GM18526 (cell line): ENCODE data around the gene KIF6.

Experiments
- POLR2A ChIP-seq: IDR thresholded peaks from 3 replicates; pipeline ENCODE4 v1.6.1; 2011; ENCODE audit not compliant: insufficient read length; ENCODE audit errors: extremely low read depth

Gene KIF6

DNA sequence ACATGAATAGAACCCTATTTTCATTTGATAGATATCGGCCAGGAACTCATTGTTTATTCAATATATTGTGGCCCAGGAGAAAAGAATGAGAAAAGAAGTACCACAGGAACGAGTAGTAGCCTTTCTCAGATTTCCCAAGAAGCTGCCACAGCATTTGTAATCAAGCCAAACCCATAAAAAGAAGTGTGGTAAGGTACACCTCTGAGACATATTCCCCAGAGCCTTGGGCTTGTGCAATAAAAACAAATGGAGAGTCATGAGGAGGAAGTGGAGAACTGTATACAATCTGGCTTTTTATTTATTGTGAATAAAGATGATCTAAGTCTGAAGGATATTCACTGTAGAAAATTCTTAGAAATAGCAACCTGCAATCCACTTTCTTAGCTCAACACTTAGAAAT is 36.7 kb downstream of the KIF6 start:
- no peak for TF ChIP-seq POLR2A

DNA sequence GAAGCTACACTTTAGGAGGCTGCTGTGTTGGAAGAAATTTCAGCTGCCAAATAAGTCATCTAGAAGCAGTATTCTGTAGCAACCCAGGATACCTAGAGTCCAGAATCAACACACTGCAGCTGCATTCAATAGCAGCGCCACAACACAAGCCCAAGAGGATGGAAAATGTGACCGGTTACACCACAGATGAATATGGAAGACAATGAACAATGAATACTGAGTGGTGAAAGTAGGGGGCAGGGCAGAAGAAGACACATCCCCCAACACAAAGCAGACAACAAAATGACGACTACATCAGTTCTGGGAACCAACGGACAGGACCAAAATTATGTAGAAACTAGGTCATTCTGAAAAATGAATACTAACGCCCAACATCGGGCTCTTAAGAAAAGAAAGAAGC is 38.2 kb downstream of the KIF6 start:
- TF ChIP-seq POLR2A = no peak

DNA sequence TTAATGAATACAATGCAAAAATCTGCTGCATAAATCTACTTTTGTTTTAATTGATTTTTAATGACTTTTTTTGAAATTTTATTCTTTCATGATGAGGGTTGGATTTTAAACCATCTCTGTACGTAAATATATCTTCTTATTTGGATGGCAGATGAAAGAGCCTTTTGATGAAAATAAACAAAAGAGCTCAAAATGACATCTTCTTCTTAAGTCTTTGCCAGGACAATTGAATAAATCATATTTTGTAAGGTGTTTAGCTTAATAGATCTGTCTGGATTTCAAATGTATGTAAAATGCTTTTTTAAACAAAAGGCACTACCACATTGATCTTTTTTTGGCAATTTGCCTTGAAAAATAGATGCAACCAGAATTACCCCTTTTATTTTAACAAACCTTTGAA is 39.3 kb downstream of the KIF6 start:
- TF ChIP-seq POLR2A = no peak

- no peak for TF ChIP-seq POLR2A
These were observed 39.8 kb downstream of the KIF6 start for GRCh38 chr6:39685489-39685826.

- TF ChIP-seq POLR2A = no peak
These were observed 40.3 kb downstream of the KIF6 start for GRCh38 chr6:39684790-39685488.

DNA sequence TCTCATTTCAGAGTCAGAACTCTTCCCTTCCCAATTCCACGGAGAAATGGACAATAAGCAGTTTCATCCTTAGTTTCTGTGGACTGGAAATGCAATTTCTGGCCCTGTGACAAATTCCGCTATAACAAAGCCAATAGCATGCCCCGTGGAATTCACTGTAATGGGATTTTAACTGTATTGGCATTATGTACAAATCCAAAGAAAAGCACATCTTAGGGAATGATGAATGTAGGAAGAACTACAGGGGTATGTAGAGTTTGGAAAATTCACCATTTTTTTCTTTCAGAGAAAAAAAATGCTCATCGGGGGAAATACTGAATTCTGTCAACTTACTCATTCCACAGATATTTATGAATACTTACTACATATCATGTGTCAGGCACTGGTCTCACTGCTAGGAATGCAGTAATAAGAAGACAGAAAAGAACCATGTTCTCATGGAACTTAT is 43.5 kb downstream of the KIF6 start:
- no peak for TF ChIP-seq POLR2A

- TF ChIP-seq POLR2A = no peak
These were observed 46.3 kb downstream of the KIF6 start for GRCh38 chr6:39678914-39679313.

- no peak for TF ChIP-seq POLR2A
These were observed 54.7 kb downstream of the KIF6 start for GRCh38 chr6:39670519-39670918.

- no peak for TF ChIP-seq POLR2A
These were observed 55.2 kb downstream of the KIF6 start for GRCh38 chr6:39669973-39670342.

- no peak for TF ChIP-seq POLR2A
These were observed 55.8 kb downstream of the KIF6 start for GRCh38 chr6:39669207-39669972.

- no peak for TF ChIP-seq POLR2A
These were observed 58.3 kb downstream of the KIF6 start for GRCh38 chr6:39666706-39667489.

DNA sequence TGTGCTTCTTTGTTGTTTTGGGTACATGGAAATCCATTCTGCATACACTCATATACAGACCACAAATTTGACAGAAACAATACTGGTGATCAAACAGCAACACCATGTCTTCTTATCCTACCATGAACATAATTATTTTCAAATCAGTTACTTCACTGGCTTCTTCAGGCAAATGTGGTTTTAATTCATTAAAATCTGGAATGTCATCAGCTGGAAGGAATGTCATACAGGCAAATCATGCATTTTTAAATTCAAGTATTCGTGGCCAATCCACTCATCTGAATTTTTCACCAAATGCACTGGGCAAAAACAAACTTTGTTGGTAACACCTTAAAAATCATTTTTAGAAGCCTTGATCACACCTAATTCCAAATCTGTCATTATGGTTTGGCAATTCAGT is 59.3 kb downstream of the KIF6 start:
- no peak for TF ChIP-seq POLR2A

DNA sequence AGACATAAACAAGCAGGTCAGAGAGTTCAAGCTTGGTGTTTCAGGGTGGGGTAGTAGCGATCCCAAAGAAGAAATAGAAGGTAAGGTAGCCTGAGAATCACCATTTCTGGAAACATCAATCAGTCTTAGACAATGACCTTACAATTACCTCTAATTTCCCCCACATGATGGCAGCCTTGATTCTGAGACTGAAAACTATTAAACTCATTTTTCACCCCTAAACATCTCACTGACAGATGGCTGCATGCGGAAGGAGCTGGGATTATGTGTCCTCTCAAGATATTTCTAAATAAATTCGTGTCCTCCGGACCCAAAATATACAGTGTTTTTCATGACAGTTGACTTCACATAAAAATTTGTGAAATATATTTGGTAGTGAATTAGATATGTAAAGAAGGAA is 61.0 kb downstream of the KIF6 start:
- no peak for TF ChIP-seq POLR2A

- TF ChIP-seq POLR2A = no peak
These were observed 67.7 kb downstream of the KIF6 start for GRCh38 chr6:39657355-39658135.

DNA sequence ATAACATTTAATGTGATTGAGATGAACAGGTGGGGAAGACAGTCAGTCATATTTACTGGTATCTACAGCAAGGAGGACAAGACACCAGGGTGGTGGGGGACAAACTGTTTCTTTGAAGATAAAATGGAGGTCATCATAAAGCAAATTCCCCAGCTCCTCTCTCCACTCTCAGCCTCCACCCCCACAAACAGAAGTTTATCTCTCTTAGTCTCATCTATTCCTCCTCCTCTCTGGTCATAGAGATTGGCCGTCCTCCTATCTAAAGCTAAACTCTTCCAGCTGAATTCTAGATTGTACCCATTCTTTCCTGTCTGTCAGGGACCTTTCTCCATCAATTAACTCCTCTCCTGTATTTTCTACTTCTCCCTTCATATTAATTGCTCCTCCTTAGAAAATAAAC is 71.1 kb downstream of the KIF6 start:
- no peak for TF ChIP-seq POLR2A

- no peak for TF ChIP-seq POLR2A
These were observed 71.6 kb downstream of the KIF6 start for GRCh38 chr6:39653612-39654011.

DNA sequence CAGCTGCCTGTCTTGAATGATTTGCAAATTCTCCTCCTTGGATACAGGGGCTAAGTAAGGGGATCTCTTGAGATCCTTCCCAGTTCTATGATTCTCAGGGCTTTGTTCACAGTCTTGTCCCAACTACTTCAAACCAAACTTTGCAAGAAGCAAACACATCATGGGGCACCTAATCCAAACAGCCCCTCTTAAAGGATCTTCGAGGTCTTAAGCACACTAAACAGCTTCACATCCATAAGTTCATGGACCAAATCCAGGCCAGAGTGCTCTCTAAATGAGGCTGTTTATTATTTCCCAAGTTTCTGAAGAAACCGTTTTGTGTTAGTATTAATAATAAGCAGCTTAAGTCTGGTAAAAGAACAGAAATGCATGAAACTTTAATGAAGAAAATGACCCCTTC is 75.2 kb downstream of the KIF6 start:
- no peak for TF ChIP-seq POLR2A
